Gastrocnemius medialis (tissue), 4 donors: ENCODE results near the gene GAMT. TPM values are rescaled to one million over a fixed set of nuclear protein-coding genes. Genes with fewer than 3 reads are reported as not detected.

ENCODE experiments used
- ATAC-seq, 2 donors: fragments of 150-250 bp; one replicate each; pipeline ENCODE4 v1.9.1; 2016
- DNase-seq, 2 donors: peaks; one replicate each; pipeline ENCODE4 v3.0.0-alpha.2; 2019
- H3K27ac ChIP-seq, 4 donors: fragments of 200-600 bp; sonication (generic); 1 replicate in 1 of 4; 2 replicates in 3 of 4; pipeline ENCODE4 v1.5.1; 2016 to 2018; ENCODE audit warnings: mild to moderate bottlenecking in 2 of 4, moderate library complexity in 1 of 4
- H3K27me3 ChIP-seq, 3 donors: fragments of 200-600 bp; sonication (generic) in 2 of 3; 1 replicate in 1 of 3; 2 replicates in 2 of 3; pipeline versions ENCODE4 v1.5.1 to v1.6.0; 2016 to 2019; ENCODE audit warnings: mild to moderate bottlenecking in 1 of 3, moderate library complexity in 1 of 3
- H3K36me3 ChIP-seq, 2 donors: fragments of 200-600 bp; sonication (generic) in 1 of 2; one replicate each; pipeline ENCODE4 v1.5.1; 2017 to 2018
- H3K4me1 ChIP-seq, 2 donors: fragments of 200-600 bp; sonication (generic) in 1 of 2; one replicate each; pipeline ENCODE4 v1.5.1; 2016 to 2017; ENCODE audit warnings: mild to moderate bottlenecking in 2 of 2
- H3K4me3 ChIP-seq, 4 donors: fragments of 200-600 bp; sonication (generic) in 3 of 4; 1 replicate in 1 of 4; 2 replicates in 3 of 4; pipeline ENCODE4 v1.5.1; 2016 to 2019; ENCODE audit warnings: mild to moderate bottlenecking in 2 of 4
- H3K9me3 ChIP-seq, 3 donors: fragments of 200-600 bp; sonication (generic) in 2 of 3; 1 replicate in 1 of 3; 2 replicates in 2 of 3; pipeline ENCODE4 v1.5.1; 2016 to 2019
- POLR2A ChIP-seq, 2 donors: fragments of 450-650 bp; IDR thresholded peaks; one replicate each; pipeline ENCODE4 v1.6.1; 2017; ENCODE audit warnings: antibody characterized with exemption in 2 of 2, mild to moderate bottlenecking in 2 of 2, moderate library complexity in 2 of 2
- in situ Hi-C, 4 donors: fragments of 200-750 bp; cut with MboI; loops; one replicate each; pipeline versions ENCODE4 v1.15.0 to v1.8.0; 2017; ENCODE audit warnings: low sequenced_read_pairs in 4 of 4
- intact Hi-C: fragments of 100-400 bp; cut with DNase I; formaldehyde crosslinking; loops from one replicate; pipeline ENCODE4 v1.15.1; 2023; ENCODE audit warnings: low total_unique reads
- total RNA-seq, 4 donors: library from RNA; depleted of rRNA; stranded (reverse); fragments of >200 nt; gene quantifications; one replicate each; pipeline versions ENCODE4 v1.1.0 to v1.2.3, GENCODE V29; 2016
- TF ChIP-seq, protein P1 (sequence below), 5 experiments: fragments of 450-650 bp in 3 of 5; fragments of 200-600 bp in 2 of 5; sonication (generic) in 2 of 5; IDR thresholded peaks in 4 of 5; conservative IDR thresholded peaks in 1 of 5; 1 replicate in 4 of 5; 2 replicates in 1 of 5; pipeline ENCODE4 v1.5.1; 2016 to 2019; ENCODE audit warnings: antibody characterized with exemption in 5 of 5, mild to moderate bottlenecking in 3 of 5, moderate library complexity in 3 of 5

GAMT gene
- total RNA-seq, 4 donors from 2014 or later = 269 to 421 (median 373) TPM

DNA sequence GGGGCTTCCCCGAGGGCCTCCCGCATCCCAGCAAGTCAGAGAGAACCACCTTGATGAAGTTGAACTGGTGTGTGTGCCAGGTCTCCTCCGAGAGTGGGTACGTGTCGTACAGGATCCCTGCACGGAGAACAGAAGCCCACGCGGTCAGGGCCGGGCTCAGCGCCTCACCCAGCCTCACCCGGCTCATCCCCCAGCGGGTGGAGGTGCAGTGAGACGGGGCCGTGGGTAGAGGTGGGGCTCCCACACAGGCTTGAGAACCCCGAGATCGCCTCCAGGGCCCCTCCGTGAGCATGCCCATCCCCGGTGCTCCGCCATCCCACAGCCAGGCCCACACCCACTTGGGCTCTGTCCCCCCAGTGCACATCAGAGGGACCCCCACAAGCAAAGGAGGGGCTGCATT lies 2.3 kb downstream of the GAMT start:
- Histone ChIP-seq H3K27ac (peak overlapping the region in 2 of 4 donors; percentile 91 to 99), H3K36me3 (peaks cover 0 to 1% of the 10 kb centered on the region in 2 donors), H3K9me3 (no peaks in the 10 kb centered on the region), H3K27me3 (no peaks in the 10 kb centered on the region), H3K4me1 (peaks cover 19 to 29% of the 10 kb centered on the region in 2 donors), H3K4me3 (no peak overlapping the region)
- in situ Hi-C loops (no loop called here), intact Hi-C loops (no loop called here)
- DNase-seq (no peak), ATAC-seq (no peak)
- TF ChIP-seq, protein P1, sequence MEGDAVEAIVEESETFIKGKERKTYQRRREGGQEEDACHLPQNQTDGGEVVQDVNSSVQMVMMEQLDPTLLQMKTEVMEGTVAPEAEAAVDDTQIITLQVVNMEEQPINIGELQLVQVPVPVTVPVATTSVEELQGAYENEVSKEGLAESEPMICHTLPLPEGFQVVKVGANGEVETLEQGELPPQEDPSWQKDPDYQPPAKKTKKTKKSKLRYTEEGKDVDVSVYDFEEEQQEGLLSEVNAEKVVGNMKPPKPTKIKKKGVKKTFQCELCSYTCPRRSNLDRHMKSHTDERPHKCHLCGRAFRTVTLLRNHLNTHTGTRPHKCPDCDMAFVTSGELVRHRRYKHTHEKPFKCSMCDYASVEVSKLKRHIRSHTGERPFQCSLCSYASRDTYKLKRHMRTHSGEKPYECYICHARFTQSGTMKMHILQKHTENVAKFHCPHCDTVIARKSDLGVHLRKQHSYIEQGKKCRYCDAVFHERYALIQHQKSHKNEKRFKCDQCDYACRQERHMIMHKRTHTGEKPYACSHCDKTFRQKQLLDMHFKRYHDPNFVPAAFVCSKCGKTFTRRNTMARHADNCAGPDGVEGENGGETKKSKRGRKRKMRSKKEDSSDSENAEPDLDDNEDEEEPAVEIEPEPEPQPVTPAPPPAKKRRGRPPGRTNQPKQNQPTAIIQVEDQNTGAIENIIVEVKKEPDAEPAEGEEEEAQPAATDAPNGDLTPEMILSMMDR (IDR thresholded peaks at IDR 0.05 in 4 of 5, conservative IDR thresholded peaks at IDR 0.05 in 1 of 5) = no peak
- no peak for TF ChIP-seq POLR2A (IDR thresholded peaks at IDR 0.05)

DNA sequence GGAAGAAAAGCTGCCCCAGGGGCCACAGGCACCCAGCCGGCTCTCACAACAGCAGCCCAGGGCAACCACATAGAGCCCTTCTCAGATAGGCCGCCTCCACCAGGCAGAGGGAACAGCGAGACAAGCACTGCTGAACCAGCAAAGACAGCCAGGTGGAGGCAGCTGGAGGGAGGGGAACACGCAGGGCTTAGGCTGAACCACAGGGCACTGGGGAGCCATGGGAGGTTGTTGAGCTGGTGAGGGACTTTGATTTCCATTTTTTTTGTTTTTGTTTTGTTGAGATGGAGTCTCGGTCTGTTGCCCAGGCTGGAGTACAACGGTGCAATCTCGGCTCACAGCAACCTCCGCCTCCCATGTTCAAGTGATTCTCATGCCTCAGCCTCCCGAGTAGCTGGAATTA lies 3.5 kb downstream of the GAMT start:
- no peak for TF ChIP-seq POLR2A (IDR thresholded peaks at IDR 0.05)
- TF ChIP-seq, protein P1 (IDR thresholded peaks at IDR 0.05 in 4 of 5, conservative IDR thresholded peaks at IDR 0.05 in 1 of 5) = no peak

DNA sequence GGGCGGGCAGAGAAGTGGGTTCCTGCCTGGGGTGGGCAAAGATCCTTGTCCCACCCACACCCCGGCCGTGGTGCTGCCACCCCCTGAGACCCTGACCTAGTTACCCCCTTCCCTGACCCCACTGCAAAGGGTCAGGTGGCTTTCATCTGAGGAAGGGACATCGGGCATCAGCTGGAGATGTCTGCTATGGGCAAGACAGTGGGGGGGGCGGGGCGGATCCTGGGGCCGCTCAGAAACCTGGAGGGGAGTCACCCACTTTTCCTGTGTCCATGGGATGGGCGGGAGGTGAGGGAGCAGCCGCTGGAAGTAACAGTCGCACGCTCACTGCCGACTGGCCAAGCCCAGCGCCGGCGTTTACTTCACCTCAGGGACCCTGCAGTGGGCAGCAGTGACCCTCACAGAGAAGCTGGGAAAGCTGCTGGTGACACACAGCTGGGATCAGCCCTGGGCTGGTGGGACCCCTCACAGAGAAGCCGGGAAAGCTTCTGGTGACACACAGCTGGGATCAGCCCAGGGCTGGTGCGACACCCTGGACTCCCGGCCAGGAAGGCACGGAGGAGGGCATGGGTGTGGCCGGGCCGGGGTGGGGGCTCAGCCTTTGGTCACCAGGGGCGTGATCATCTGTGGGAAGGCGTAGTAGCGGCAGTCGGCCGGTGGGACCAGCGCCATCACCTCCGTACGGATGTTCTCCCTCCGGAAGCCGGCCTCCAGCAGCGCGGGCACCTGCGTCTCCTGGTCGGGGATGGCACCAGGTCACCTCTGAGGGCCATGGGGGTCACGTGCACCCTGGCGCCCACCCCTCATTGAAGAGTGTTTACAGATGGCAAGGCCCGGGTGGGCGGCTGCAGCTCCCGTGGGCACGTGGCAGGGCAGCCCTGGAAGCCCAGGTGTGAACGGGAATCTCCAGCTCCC lies 4.3 kb downstream of the GAMT start:
- Histone ChIP-seq H3K27me3 (no peaks in the 10 kb centered on the region), H3K9me3 (no peaks in the 10 kb centered on the region), H3K36me3 (peaks cover 0 to 21% of the 10 kb centered on the region in 2 donors), H3K27ac (peak overlapping the region in 3 of 4 donors; percentile 14 to 99 (median 42)), H3K4me3 (no peak overlapping the region), H3K4me1 (peaks cover 19 to 29% of the 10 kb centered on the region in 2 donors)
- TF ChIP-seq, protein P1 (IDR thresholded peaks at IDR 0.05 in 4 of 5, conservative IDR thresholded peaks at IDR 0.05 in 1 of 5) = no peak
- TF ChIP-seq POLR2A (IDR thresholded peaks at IDR 0.05) = no peak
- DNase-seq (peak in 1 of 2 donors; percentile 44), ATAC-seq (no peak)
- in situ Hi-C loops (no loop called here), intact Hi-C loops (no loop called here)

More for the DNA sequence above, 3.5 kb downstream of the GAMT start:
- in situ Hi-C loops = no loop called here
- no peak for DNase-seq
- no peak overlapping the region for H3K4me3 ChIP-seq
- no peaks in the 10 kb centered on the region for H3K27me3 ChIP-seq
- peak overlapping the region in 2 of 4 donors; percentile 42 to 99 for H3K27ac ChIP-seq
- H3K36me3 ChIP-seq = peaks cover 0 to 12% of the 10 kb centered on the region in 2 donors
- ATAC-seq = no peak
- intact Hi-C loops = no loop called here
- no peaks in the 10 kb centered on the region for H3K9me3 ChIP-seq
- H3K4me1 ChIP-seq = peaks cover 19 to 29% of the 10 kb centered on the region in 2 donors

DNA sequence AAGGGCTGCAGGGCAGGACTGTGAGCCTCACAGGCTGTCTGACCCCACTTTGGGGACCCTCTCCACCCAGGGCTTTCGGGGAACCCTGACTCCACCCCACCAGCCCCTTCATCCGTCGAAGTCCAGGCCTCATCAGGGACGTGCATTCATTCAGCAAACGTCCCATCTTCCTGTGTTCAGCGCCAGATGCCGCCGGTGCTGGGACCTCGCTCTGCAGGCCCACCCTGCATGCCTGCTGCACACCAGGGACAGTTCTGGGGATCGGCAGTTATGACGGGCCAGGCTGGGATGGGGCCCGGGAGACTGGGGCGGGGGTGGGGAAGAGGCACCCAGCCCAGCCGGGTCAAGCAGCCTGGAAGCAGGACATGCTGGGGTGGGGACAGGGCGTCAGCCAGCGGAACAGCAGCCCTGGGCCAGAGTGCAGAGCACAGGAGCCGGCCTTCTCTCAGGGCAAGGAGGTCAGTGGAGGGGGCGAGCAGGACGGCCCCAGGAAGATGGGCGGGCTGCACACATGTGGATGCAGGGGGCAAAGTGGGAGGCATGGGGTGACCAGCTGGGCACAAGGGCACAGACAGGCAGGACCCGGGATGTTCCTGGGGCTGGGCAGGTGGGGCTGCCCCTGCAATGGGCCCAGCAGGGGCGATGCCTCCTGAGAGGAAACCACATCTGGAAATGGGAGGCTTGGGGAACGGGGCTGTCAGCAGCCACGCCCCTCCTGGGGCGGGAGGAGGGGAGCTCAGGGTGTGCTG lies 5.1 kb downstream of the GAMT start:
- ATAC-seq = no peak
- H3K27me3 ChIP-seq = no peaks in the 10 kb centered on the region
- TF ChIP-seq, protein P1 (IDR thresholded peaks at IDR 0.05 in 4 of 5, conservative IDR thresholded peaks at IDR 0.05 in 1 of 5) = no peak
- TF ChIP-seq POLR2A (IDR thresholded peaks at IDR 0.05) = no peak
- H3K36me3 ChIP-seq = peaks cover 0 to 28% of the 10 kb centered on the region in 2 donors
- peak in 1 of 2 donors; percentile 47 for DNase-seq
- in situ Hi-C loops = no loop called here
- intact Hi-C loops = no loop called here
- H3K9me3 ChIP-seq = no peaks in the 10 kb centered on the region
- H3K4me1 ChIP-seq = peaks cover 19 to 29% of the 10 kb centered on the region in 2 donors
- H3K27ac ChIP-seq = peak overlapping the region in 3 of 4 donors; percentile 14 to 99 (median 40)
- H3K4me3 ChIP-seq = no peak overlapping the region
